ENCODE results near the gene LIN37. TPM values are rescaled to one million over a fixed set of nuclear protein-coding genes. Genes with fewer than 3 reads are reported as not detected.

Gene LIN37
- total and polyA plus RNA-seq, 2 of the 13 experiments (the other 11 are each of a cell fraction or from before 2014, with no cell fraction given), result 6.3 to 8.7 TPM

DNA sequence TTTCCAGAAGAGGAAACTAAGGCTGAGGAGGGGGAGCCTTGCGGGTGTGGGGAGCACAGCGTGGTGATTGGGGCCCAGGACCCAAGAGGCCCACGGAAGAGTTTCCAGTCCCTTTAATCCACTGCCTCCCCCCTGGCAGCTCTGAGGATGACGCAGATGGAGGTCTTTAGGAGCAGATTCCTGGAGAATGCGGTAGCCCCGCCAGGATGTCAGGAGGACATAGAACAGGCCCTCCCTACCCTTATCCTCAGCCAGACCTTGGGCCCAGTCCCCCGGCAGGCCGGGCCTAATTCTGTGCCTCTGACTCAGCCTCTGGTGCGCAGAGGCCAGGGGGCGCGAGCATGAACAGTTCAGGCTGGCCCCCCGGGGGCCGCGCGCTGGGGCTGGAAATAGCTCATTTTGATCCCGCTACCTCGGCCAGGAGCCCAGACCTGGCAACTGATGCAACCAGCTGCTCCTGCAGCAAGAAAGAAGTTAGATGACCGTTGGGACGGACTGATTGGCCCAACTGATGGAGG lies 8.9 kb downstream of the LIN37 start (continued):
- TF ChIP-seq, protein P1, sequence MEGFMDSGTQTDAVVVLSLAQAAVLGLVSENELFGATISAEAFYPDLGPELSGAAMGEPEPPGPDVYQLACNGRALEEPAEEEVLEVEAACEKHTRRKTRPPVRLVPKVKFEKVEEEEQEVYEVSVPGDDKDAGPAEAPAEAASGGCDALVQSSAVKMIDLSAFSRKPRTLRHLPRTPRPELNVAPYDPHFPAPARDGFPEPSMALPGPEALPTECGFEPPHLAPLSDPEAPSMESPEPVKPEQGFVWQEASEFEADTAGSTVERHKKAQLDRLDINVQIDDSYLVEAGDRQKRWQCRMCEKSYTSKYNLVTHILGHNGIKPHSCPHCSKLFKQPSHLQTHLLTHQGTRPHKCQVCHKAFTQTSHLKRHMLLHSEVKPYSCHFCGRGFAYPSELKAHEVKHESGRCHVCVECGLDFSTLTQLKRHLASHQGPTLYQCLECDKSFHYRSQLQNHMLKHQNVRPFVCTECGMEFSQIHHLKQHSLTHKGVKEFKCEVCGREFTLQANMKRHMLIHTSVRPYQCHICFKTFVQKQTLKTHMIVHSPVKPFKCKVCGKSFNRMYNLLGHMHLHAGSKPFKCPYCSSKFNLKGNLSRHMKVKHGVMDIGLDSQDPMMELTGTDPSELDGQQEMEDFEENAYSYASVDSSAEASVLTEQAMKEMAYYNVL (CRISPR knock-in tag; IDR thresholded peaks at IDR 0.05; ENCODE audit: borderline replicate concordance), result peak; percentile 46; the same call in 1 of the 2 replicates
- TF ChIP-seq, protein P2, sequence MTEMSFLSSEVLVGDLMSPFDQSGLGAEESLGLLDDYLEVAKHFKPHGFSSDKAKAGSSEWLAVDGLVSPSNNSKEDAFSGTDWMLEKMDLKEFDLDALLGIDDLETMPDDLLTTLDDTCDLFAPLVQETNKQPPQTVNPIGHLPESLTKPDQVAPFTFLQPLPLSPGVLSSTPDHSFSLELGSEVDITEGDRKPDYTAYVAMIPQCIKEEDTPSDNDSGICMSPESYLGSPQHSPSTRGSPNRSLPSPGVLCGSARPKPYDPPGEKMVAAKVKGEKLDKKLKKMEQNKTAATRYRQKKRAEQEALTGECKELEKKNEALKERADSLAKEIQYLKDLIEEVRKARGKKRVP (CRISPR knock-in tag; IDR thresholded peaks at IDR 0.05), result peak in 1 of 2 experiments; percentile 56; a peak in 1 of 4 replicates
- TF ChIP-seq MEIS2 (CRISPR knock-in tag; IDR thresholded peaks at IDR 0.05) (peak; percentile 19; the same call in 1 of the 2 replicates), NR2F2 (IDR thresholded peaks at IDR 0.05; ENCODE audit: borderline replicate concordance, low read depth) (0 out of 2 replicates have a peak, but pooled peaks have one; percentile 18), ZNF460 (CRISPR knock-in tag; IDR thresholded peaks at IDR 0.05; ENCODE audit: borderline replicate concordance) (no peak), ZNF230 (CRISPR knock-in tag; IDR thresholded peaks at IDR 0.05) (no peak)
- TF ChIP-seq, protein P3, sequence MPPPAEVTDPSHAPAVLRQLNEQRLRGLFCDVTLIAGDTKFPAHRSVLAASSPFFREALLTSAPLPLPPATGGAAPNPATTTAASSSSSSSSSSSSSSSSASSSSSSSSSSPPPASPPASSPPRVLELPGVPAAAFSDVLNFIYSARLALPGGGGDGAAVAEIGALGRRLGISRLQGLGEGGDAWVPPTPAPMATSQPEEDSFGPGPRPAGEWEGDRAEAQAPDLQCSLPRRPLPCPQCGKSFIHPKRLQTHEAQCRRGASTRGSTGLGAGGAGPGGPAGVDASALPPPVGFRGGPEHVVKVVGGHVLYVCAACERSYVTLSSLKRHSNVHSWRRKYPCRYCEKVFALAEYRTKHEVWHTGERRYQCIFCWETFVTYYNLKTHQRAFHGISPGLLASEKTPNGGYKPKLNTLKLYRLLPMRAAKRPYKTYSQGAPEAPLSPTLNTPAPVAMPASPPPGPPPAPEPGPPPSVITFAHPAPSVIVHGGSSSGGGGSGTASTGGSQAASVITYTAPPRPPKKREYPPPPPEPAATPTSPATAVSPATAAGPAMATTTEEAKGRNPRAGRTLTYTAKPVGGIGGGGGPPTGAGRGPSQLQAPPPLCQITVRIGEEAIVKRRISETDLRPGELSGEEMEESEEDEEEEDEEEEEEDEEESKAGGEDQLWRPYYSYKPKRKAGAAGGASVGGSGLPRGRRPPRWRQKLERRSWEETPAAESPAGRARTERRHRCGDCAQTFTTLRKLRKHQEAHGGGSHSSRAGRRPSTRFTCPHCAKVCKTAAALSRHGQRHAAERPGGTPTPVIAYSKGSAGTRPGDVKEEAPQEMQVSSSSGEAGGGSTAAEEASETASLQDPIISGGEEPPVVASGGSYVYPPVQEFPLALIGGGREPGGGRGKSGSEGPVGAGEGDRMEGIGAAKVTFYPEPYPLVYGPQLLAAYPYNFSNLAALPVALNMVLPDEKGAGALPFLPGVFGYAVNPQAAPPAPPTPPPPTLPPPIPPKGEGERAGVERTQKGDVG (CRISPR knock-in tag; IDR thresholded peaks at IDR 0.05; ENCODE audit: borderline replicate concordance), result 0 out of 2 replicates have a peak, but pooled peaks have one; percentile 3
